Forelimb muscle (tissue), 1 donor: ENCODE results near the gene TMBIM6. TPM values are rescaled to one million over a fixed set of nuclear protein-coding genes. Genes with fewer than 3 reads are reported as not detected.

Source experiments
- polyA plus RNA-seq: library from polyadenylated mRNA; unstranded; fragments of 120-200 nt; gene quantifications from one replicate; pipeline ENCODE4 v1.2.1, GENCODE V29; 2013; ENCODE audit not compliant: insufficient read length

Gene TMBIM6
- polyA plus RNA-seq, 1 donor: 241 TPM

Other genes starting within 250 kb of the TMBIM6 start
- gene KCNH3, start 202.5 kb upstream of the TMBIM6 start, polyA plus RNA-seq: 1.7 TPM
- 57.4 TPM for gene MCRS1, start 173.4 kb upstream of the TMBIM6 start, polyA plus RNA-seq
- 1.8 TPM for gene FAM186B, start 135.9 kb upstream of the TMBIM6 start, polyA plus RNA-seq
- 13.6 TPM for gene PRPF40B, start 118.0 kb upstream of the TMBIM6 start, polyA plus RNA-seq
- gene FMNL3, start 34.2 kb upstream of the TMBIM6 start, polyA plus RNA-seq: 22.2 TPM
- gene NCKAP5L, start 86.9 kb downstream of the TMBIM6 start, polyA plus RNA-seq: 42.4 TPM
- 5.6 TPM for gene BCDIN3D, start 101.5 kb downstream of the TMBIM6 start, polyA plus RNA-seq
- 7.9 TPM for gene FAIM2, start 162.3 kb downstream of the TMBIM6 start, polyA plus RNA-seq
- gene AQP2, start 209.2 kb downstream of the TMBIM6 start, polyA plus RNA-seq: not detected
- gene AQP5, start 220.3 kb downstream of the TMBIM6 start, polyA plus RNA-seq: 0.38 TPM
- gene AQP6, start 231.4 kb downstream of the TMBIM6 start, polyA plus RNA-seq: 0.14 TPM